GM21390 (cell line): Measurements from ENCODE around the gene TIE1.
A peak's percentile ranks its signal among the peaks of the same experiment; 100 is the strongest.

Experiments used
- ATAC-seq: cut with Tn5 transposase; IDR thresholded peaks from one replicate; pipeline ENCODE4 v1.9.1; 2021; ENCODE audit not compliant: unreplicated experiment

Gene TIE1

GRCh38 chr1:43334453-43335205, 33.8 kb downstream of the TIE1 start:
- no peak for ATAC-seq

DNA sequence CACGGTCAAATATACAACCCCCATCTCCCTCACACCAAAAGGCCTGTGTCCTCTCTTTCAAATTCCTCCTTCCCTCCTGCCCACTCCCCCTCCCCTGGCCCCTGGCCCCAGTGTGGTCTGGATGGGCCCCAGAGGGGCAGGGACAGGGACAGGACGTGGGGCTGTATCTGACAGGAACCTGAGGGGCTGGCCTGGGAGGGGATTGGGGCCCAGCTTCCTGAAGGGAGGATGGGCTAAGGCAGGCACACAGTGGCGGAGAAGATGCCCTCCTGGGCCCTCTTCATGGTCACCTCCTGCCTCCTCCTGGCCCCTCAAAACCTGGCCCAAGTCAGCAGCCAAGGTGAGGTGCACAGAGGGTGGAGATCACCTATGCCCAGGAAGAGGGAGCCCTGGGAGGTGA, 36.8 kb downstream of the TIE1 start, which contains the start of gene MPL:
Gene MPL (plus strand): TSS at position 231 of the 400 bp plus-strand sequence. CDS start 31 bp downstream, at position 262.
- no peak for ATAC-seq

DNA sequence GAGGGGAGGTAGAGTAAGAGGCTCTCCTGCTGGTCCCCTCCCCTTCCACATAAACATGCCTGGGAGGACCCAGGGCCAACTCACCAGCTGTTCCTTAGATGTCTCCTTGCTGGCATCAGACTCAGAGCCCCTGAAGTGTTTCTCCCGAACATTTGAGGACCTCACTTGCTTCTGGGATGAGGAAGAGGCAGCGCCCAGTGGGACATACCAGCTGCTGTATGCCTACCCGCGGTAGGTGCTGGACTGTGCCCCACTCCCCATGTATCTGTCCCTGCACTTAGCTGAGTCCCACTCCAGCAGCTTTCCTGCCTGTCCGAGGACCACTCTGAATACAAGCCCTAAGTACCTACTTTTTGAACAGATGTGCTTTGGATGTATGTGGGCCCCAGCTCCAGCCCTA, 37.2 kb downstream of the TIE1 start:
- ATAC-seq: no peak

GRCh38 chr1:43339584-43340232, 38.9 kb downstream of the TIE1 start:
- ATAC-seq: no peak

DNA sequence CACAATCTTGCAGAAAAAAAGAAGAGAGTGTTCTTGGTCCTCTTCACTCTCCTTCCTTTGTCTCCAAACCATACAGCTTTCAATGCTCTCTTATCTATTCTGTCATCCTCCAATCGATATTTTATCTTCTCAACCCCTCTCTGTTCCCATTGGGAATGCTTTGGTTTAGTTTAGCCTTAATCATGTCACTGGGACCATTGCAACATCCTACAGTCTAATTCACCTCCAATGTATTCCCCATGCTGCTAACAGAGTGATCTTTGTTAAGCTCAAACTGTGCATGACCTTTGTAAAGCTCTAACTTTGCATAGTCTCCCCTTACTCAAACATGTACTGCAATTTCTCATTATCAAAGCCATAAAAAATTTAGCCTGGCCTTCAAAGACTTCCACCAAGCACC, 39.8 kb downstream of the TIE1 start:
- ATAC-seq: no peak

GRCh38 chr1:43344267-43344850, 43.6 kb downstream of the TIE1 start:
- no peak for ATAC-seq

DNA sequence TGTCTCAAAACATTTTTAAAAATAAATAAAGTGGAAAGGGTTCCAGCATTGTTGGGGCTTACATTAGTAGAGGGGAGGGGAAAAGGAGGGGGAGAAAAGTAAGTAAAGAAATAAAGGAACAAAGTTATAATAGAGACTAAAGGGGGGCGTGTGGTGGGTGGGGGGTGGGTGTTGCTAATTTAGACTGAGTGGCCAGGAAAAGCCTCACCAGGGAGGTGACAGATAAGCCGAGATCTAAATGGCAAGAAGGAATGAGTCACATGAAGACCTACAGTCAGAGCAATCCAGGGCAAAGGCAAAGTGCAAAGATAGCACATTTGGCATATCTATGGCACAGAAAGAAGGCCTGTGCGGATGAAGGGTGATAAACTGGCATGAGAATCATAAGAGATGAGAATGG, 44.3 kb downstream of the TIE1 start:
- no peak for ATAC-seq

DNA sequence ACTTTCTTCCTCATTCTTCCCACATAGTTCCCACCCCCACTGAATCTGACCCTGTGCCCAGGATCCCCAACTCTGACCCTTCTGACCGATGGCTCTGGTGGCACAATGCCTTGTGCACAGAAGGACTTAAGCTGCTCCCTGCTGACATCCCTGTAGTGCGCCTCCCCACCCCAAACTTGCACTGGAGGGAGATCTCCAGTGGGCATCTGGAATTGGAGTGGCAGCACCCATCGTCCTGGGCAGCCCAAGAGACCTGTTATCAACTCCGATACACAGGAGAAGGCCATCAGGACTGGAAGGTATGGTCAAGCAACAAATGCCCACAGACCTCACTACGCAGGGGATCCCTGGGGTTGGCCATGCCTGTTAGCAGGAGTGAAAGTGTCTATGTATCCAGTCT, 45.9 kb downstream of the TIE1 start:
- ATAC-seq: no peak

DNA sequence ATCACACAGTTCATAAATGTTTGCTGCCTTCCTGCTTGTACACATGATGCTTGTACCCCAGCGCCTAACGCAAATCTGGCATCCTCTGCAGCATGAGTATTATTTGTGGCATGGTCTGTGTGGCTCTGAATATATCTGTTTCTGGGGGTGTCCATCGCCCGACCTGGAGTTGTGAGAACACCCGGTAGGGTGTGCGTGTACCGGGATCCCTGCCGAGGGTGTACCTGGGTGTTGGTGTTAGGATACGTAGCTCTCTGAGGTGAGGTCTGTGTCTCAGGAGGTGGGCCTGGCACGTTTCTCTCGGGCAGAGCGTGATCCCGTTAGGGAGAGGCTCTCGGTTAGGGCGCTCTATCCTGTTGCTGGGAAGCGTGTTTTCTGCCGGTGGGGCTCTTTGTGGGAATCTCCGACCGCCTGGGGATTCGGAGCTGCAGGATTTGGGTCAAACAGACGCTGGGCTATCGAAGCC, 47.6 kb downstream of the TIE1 start:
- no peak for ATAC-seq

DNA sequence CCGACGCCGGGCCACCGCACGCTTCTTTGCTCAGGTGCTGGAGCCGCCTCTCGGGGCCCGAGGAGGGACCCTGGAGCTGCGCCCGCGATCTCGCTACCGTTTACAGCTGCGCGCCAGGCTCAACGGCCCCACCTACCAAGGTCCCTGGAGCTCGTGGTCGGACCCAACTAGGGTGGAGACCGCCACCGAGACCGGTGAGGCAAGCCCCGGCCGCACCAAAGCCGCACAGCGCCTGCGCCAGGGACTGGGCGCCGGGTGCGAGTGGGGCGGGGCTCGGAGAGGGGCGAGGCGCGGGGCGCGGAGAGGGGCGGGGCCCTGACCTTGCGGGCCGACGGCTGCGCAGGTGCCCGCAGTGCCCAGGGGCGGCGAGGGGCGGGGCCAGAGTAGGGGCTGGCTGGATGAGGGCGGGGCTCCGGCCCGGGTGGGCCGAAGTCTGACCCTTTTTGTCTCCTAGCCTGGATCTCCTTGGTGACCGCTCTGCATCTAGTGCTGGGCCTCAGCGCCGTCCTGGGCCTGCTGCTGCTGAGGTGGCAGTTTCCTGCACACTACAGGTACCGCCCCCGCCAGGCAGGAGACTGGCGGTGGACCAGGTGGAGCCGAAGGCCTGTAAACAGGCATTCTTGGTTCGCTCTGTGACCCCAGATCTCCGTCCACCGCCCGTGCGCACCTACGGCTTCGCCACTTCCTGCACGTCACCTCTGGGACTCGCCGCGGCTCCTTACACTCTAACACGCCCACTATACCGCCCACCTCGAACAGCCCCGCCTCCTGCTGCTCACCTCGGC, 48.2 kb downstream of the TIE1 start:
- ATAC-seq: no peak

DNA sequence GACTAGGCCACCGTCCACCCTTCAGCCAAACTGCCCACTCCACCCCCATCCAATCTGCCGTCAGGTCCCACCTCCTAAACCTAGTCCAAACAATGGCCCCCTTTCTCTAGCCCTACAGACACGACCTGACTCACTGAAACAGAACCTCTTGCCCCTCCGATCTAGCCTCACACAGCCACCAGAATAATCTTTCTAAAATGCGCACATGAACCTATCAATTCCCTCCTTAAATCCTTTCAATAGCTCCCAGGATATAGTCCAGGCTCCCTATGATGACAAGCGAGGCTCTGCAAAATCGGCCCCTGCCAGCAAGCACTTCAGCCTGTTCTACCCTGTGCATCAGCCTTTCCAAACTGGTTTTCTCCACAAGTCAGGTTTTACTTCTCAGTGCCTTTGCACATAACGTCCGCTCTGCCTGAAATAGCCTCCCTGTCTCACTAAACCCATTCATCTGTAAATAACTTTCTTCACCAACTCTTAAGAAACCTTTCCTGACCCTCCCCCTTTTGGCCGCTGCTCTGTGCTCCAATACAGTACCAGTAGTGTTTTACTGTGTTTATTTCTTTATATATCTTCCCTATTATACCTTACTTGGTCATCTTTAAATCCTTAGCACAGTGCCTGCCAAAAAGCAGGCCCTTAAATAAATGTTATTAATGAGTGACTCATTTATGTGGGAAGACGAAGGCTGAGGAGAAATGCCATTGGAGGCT, 49.0 kb downstream of the TIE1 start:
- ATAC-seq: no peak

DNA sequence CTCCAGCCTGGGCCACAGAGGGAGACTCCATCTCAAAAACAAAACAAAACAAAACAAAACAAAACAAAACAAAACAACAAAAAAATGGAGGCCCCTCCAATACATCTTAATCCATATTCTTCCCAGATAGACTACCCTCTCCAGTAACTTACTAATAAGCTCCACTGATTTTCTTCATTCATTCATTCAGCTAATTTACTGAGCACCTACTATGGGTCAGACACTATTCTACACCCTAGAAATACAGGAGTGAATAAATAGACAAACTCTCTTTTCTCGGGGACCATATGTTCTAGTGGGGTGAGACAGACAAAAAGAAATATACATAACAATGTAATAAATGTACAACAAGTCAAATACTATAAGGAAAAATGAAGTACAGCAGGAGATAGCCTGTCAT, 50.2 kb downstream of the TIE1 start:
- ATAC-seq: no peak

DNA sequence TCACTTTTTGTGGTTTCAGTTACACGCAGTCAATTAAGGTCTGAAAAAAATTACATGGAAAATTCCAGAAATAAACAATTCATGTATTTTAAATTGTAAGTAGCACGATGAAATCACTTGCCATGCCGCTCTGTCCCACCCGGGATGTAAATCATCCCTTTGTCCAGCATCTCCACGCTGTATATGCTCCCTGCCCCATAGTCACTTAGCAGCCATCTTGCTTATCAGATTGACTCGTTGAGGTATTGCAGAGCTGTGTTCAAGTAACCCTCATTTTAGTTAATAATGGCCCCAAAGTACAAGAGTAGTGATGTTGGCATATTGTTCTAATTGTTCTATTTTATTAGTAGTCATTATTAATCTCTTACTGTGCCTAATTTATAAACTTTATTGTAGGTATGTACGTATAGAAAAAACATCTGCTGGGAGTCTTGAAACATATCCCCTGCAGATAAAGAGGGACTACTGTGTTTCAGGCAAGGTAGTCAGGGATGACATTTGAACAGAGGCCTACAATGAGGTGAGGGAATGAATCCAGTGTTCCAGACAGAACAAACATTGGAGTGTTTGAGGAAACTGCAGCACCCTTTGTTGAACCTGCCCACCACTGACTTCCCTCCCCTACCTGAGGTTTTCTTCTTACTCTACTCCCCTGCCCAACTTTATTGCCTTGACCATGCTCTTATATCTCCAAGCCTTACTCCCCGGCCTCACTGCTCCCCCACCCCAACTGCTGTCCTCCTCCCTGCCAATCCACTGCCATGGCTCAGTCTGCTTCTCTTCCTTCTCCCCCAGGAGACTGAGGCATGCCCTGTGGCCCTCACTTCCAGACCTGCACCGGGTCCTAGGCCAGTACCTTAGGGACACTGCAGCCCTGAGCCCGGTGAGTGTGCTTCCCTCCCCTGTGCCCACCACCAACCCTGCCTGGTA, 50.9 kb downstream of the TIE1 start:
- ATAC-seq: no peak

GRCh38 chr1:43352351-43352705, 51.5 kb downstream of the TIE1 start:
- no peak for ATAC-seq

- no peak for ATAC-seq
Measured at GRCh38 chr1:43352881-43353280, 52.1 kb downstream of the TIE1 start.

DNA sequence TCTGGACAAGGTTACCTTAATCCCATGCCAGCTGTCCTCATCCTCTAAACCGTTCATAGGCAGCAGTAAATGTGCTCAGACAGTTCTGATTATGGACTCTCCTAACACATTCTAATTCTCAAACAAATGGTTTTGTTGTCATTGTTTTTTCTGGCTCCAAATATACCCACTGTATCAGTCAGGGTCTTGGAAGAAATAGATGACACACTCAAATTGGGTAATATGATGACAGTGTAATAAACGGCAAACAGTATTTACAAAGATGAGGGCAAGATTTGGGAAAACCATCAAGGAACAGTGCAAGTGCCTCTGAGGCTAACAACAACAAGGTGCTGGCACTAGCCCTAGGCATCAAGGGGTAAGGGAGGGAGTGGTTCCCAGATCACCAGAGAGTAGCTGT, 53.7 kb downstream of the TIE1 start:
- no peak for ATAC-seq

DNA sequence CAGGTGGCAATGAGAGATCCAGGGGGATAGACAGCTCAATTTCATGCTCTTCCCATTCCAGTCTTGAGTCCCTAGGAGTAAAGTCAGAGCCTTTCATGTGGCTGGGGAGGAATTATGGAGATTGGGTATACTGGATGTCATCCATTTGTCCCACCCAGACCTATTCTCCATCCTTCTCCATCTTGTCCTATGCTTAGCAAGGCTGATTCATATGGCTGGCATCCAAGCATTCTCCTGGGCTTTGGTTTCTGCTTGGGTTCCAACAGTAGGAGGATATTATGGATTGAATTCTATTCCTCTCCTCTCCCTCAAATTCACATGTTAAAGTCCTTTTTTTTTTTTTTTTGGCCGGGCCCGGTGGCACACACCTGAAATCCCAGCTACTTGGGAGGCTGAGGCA, 54.2 kb downstream of the TIE1 start:
- ATAC-seq: no peak

GRCh38 chr1:43357251-43357650, 56.5 kb downstream of the TIE1 start:
- ATAC-seq: no peak

DNA sequence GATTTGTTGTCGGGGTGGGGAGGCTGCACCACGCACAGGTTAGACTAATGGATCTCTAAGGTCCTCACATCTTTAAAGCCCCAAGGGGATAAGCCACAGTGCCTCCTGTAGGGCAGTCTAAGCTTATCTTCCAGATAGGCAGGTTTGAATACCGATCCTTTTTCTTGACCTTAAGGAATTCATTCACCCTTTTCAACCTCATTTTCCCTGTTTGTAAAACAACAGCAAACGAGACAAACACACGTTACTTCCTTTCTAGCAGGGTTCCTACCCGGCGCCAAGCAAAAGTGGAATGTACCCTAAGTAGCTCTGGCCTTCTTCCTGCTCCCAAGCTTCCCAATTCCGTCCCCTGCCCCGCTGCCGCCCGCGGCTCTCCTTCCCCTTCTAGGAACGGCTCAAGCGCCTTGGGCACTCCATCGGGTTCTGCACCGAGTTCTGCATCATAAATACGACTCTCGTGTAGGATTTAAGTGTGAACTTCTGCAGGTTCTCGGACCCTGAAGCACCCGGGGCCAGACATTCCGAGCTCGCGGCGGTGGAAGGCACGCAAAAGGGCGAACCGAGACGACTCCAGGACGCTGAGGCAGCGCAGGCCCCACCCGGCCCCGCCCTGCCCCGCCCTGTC, 57.5 kb downstream of the TIE1 start:
- peak; percentile 16 for ATAC-seq
